GM19468 (cell line): ENCODE measurements around the gene PTPRCAP.

Source experiments
- ATAC-seq: cut with Tn5 transposase; IDR thresholded peaks from one replicate; pipeline ENCODE4 v1.9.1; 2021; ENCODE audit warnings: mild to moderate bottlenecking, moderate library complexity, moderate number of reproducible peaks; ENCODE audit not compliant: unreplicated experiment; ENCODE audit errors: extremely low read depth

PTPRCAP gene

GRCh38 chr11:67442504-67443404 lies 5.3 kb upstream of the PTPRCAP start:
- no peak for ATAC-seq

GRCh38 chr11:67441731-67442351 lies 4.4 kb upstream of the PTPRCAP start:
- no peak for ATAC-seq

GRCh38 chr11:67441098-67441563 lies 3.6 kb upstream of the PTPRCAP start:
- ATAC-seq, result no peak

- no peak for ATAC-seq
Observed at GRCh38 chr11:67440229-67441097, 3.0 kb upstream of the PTPRCAP start.

- no peak for ATAC-seq
Observed at GRCh38 chr11:67439321-67440228, 2.1 kb upstream of the PTPRCAP start.

- no peak for ATAC-seq
Observed at GRCh38 chr11:67438158-67438902, 848 bp upstream of the PTPRCAP start.

- no peak for ATAC-seq
Observed at GRCh38 chr11:67437809-67438157, 301 bp upstream of the PTPRCAP start.

GRCh38 chr11:67436459-67437081 lies 912 bp downstream of the PTPRCAP start:
- no peak for ATAC-seq

- no peak for ATAC-seq
Observed at GRCh38 chr11:67435727-67436458, 1.6 kb downstream of the PTPRCAP start.

GRCh38 chr11:67435031-67435726 lies 2.3 kb downstream of the PTPRCAP start:
- ATAC-seq, result no peak

- ATAC-seq, result no peak
Observed at GRCh38 chr11:67434395-67434881, 3.0 kb downstream of the PTPRCAP start.

GRCh38 chr11:67433536-67434394 lies 3.7 kb downstream of the PTPRCAP start:
- no peak for ATAC-seq

GRCh38 chr11:67432655-67433349 lies 4.7 kb downstream of the PTPRCAP start:
- no peak for ATAC-seq

- no peak for ATAC-seq
Observed at GRCh38 chr11:67431346-67432249, 5.9 kb downstream of the PTPRCAP start.

- no peak for ATAC-seq
Observed at GRCh38 chr11:67429722-67430121, 7.8 kb downstream of the PTPRCAP start.
